GM19025 (cell line): ENCODE measurements around the gene BCL2.
A peak's percentile ranks its signal among the peaks of the same experiment; 100 is the strongest.

Source experiments
- ATAC-seq: cut with Tn5 transposase; IDR thresholded peaks from one replicate; pipeline ENCODE4 v1.9.1; 2021; ENCODE audit warnings: mild to moderate bottlenecking, low read depth, moderate library complexity; ENCODE audit not compliant: unreplicated experiment

Gene BCL2

DNA sequence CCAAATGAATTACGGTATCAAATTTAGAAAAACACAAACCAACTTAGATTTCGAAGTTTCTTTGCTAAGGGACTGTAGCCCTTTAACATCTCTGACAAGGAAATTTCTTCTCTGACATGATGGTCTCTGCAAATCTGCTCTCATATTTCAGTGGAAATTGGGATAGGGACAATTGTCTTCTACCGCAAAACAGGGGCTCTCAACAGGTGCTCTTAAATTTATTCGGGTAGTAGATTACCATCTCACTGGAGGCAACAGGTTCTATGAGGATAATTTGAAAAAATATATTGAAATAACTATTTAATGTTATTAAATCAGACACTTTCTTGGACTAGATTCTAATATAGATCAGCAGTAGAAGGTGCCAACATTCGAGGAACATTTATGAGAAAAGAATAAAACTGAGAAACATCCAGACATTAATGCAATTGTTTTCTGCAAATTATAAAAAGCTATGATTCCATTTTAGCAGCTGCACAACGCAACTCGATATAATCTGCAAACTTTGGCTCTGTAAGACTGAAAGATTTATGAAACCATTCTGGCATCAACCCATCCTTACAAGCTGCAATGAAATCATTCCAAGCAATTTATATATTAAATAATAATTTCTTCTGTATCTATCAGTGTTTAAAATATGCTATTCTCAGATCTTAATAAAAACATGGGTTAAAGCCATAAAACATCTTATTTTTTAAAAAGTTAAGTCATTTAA, 10.0 kb upstream of the BCL2 start:
- ATAC-seq, result no peak

DNA sequence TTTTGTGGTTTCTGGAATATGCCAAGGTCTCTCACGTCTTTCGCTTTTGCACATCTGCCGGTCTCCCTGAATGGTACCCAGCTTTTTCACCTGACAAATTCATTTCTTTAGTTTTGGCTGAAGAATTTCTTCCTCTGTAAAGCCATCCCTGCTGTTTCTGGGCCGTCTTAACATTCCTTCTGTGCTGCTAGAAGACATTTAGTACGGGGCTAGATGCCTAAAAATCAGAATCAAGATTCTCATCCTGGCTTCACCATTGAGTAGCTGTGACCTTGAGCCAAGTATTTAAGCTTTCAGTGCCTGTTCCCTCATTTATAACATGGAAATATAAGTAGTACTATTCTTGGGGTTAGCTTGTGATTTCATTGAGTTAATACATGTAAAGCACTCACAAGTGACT, 6.4 kb upstream of the BCL2 start:
- ATAC-seq, result no peak

- ATAC-seq, result no peak
These were observed 5.6 kb upstream of the BCL2 start for GRCh38 chr18:63325086-63325686.

DNA sequence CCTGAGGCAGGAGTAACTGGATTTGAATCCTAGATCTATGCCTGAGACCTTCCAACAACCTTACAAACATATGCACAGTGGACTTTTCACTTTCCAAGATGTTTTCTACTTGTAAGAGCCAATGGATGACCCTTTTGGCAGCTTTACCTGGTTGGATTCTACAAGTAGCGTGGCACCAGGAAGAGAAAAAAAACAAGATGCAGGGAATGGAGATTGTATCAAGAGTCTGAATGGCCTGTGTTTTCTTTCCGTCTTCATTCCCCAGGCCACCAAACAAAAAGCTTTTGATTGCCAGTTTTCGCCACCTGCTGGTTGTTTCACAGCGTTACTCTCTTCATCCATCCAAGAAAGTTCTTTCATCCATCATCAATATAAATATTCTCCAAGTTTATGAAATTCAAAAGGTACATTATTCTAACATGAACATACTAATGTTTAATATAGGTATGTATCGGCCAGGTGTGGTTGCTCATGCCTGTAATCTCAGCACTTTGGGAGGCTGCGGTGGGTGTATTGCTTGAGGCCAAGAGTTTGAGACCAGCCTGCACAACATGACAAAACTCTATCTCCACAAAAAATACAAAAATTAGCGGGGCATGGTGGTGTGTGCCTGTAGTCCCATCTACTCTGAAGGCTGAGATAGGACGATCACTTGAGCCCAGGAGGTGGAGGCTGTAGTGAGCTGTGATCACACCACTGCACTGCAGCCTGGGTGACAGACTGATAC, 3.5 kb upstream of the BCL2 start:
- ATAC-seq, result no peak

DNA sequence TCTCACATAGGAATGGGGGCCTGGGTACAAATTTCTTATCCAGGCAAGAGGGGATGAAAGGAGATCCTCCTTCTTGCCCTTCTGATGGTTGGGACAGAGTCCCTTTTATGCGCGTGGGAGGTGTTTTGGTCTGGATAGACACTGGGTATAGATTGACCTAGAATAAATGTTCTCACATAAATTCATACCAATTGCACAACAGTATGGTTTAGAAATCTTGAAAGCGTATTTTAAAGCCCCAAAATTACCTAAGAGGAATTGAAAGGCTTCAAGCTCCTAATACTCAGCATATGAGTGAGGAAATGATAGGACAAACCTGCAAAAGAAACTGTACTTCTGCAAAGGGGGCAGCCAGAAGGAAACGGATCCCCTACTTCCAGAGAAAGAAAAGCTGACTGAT, 2.6 kb upstream of the BCL2 start:
- ATAC-seq, result no peak

DNA sequence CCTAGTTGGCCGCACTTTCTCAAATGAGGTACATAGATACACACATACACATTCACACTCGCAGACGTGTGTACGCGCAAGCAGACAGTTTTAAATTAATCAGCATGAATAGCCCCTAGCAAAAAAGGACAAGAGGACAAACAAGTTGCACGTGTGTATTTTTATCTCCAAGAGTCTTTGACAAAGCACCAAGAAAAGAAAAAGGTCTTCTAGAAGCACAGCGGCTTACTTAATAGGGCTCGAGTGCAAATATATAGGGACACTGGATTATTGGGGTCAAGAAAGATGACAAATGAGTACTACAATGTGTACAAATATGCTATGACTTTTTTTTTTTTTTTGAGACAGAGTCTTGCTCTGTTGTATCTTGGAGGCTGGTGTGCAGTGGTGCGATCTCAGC, 1.7 kb upstream of the BCL2 start:
- ATAC-seq, result no peak

- no peak for ATAC-seq
These were observed 1.4 kb upstream of the BCL2 start for GRCh38 chr18:63320975-63321265.

DNA sequence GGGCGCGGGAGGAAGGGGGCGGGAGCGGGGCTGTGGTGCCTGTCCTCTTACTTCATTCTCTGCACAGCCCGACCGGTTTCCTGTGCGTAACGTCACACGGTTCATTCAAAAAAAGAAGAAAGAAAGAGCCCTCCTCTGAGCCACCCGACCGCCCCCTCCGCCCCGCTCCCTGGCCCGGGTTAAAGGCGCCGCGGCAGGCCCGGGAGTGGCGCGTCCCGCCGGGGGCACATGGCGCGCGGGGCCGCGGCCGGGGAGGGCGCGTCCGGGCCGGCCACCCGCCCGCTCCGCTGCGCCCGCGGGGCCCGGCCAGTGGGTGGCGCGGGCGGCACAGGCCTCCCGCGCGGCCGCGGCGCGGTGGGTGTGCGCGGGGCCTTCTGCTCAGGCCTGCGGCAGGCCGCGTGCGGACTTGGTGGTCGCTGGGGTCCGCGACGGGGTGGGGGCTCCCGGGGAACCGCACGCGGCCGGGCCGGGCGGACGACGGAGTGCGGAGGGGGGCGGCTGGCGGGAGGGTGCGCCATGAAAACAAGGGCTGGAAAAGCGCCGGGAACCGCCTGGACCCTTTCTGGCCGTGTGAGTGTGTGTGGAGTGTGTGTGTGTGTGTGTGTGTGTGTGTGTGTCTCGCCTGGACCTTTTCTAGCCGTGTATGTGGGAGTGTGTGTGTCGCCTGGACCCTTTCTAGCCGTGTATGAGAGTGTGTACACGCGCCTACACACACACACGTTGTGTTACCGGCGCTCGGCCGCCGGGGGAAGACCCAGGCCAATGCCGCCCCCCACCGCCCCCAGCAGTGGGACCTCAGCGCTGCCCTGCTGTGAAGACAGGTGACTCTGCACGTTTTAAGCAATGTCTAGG, 780 bp upstream of the BCL2 start:
- ATAC-seq, result peak; percentile 53

DNA sequence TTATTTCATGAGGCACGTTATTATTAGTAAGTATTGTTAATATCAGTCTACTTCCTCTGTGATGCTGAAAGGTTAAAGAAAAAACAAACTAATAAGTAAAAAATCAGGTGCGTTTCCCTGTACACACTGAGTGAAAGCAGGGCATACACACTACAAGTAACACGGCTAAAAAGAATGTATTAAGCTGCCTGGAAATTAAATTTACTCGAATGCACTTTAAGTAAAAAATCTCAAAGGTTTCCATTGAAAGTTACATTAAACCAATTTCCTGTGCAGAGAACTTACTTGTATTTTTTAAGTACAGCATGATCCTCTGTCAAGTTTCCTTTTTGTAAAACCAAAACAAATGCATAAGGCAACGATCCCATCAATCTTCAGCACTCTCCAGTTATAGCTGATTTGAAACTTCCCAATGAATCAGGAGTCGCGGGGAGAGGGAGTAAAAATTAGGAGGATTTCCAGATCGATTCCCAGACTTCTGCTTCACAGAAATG, 633 bp downstream of the BCL2 start:
- ATAC-seq, result no peak

DNA sequence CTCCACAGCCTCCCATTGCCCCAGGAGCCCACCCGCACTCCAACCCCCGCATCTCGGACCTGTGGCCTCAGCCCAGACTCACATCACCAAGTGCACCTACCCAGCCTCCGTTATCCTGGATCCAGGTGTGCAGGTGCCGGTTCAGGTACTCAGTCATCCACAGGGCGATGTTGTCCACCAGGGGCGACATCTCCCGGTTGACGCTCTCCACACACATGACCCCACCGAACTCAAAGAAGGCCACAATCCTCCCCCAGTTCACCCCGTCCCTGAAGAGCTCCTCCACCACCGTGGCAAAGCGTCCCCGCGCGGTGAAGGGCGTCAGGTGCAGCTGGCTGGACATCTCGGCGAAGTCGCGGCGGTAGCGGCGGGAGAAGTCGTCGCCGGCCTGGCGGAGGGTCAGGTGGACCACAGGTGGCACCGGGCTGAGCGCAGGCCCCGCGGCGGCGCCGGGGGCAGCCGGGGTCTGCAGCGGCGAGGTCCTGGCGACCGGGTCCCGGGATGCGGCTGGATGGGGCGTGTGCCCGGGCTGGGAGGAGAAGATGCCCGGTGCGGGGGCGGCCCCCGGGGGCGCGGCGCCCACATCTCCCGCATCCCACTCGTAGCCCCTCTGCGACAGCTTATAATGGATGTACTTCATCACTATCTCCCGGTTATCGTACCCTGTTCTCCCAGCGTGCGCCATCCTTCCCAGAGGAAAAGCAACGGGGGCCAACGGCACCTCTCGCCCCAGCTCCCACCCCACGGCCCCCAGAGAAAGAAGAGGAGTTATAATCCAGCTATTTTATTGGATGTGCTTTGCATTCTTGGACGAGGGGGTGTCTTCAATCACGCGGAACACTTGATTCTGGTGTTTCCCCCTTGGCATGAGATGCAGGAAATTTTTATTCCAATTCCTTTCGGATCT, 1.3 kb downstream of the BCL2 start:
- peak; percentile 31 for ATAC-seq

GRCh38 chr18:63317556-63317946, 2.0 kb downstream of the BCL2 start:
- ATAC-seq, result no peak

DNA sequence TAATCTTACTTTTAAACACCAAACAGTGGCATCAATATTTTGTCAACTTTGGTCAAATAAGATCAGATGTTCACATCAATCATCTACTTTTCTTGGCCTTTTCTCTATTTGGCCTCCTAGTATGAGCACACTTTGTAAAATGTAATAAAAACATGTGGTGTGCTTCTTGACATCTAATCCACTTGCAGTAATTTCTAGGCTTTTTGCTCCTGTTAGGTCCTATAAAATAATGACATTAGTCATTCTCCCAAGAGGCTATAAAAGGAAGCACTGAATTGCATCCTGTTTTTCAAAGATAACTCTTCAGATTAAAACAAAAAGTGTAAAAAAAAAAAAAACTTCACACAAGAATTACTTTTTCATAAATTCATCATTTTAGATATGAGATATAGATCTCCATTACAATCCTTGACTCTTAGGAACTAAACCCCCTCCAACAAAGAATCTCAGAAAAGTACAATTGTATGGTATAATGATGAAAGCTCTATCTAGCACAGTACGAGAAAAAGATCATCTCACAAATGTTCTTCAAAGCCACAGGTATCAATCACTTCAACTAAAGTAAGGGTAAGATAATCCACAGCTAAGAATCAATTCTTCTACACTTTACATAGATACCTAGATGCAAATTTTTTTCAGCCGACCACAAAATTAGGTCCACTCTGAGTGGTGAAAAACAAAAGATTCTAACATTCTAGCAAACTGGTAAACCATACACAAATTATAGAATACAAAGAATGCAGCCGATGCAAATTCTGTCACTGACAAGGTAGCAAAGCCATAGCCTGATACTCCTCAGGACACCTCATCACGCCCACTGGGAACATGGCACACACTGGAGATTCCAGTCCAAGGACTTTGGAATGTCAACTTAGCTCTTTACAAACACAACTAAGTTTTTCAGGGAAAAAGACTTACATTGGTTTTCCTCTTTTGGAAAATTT, 2.7 kb downstream of the BCL2 start:
- ATAC-seq, result peak; percentile 12

DNA sequence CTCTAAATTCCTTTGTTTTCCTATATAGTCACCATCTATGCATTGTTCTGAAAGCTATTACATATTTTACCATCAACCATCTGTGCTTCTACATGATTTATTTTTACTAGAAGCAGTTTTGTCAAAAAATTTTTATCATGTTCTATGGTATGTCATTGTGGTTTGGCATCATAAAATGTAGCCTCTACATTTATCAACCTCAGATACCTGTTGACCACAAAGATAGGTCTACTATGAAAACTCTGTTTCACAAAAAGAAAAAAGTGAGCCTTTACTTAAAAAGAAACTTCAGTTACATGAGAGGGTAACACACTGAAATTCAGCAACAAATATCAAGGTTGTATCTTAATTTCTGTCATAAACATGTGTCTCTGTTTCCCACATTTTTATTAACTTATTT, 3.7 kb downstream of the BCL2 start:
- ATAC-seq, result no peak

- no peak for ATAC-seq
These were observed 4.4 kb downstream of the BCL2 start for GRCh38 chr18:63315131-63315662.

GRCh38 chr18:63314062-63314790, 5.3 kb downstream of the BCL2 start:
- ATAC-seq, result no peak

DNA sequence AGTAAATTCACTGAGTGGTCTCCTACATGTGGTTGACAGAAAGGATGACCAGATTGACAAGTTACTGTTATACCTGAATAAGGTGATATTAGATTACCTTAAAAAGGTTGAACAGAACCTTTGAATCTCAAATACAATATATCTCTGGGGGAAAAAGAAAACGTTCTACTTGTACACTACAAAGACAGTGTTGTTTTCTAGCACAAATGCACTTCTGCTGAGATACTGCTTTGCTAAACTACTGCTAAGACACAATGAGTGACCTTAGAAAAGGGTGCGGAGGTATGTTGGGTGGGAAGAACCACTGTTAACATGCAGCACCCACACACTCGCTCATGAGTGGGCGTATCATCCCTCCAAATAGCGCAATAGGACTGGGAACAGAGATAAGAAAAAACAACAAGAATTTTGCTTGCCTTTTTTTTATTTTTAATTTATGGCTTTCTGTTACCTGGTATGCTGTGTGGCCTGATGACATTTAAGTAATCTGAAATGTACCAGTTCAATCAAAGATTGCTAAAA, 6.1 kb downstream of the BCL2 start:
- no peak for ATAC-seq

DNA sequence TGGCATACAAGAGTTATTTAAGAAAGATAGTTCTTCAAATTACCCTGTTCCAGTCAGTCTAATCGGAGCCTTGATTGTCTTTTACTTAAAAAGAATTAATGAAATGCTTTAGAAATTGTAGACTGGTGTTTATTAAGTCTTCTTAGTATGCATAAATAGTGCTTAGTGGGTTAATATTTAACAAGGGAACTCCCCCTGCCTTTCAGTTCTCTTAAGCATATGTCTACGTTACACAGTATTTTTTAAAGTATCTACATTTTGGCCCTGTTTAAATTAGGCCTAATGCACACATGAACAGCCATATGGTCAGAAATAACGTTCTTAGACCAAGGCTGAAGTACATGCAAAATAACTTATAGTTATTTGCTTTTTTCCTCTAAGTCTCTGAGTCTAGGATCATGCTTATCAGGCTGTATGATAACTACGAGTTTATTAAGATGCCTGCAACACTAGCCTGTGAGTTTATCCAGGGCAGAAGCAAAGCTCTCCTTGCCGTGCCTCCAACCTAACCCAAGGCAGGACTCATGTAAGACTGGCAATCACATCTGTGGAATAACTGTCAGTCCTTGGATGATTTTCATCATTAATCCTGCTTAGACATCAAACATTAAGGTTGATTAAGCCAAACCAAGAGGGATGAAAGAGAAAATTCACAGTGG, 6.7 kb downstream of the BCL2 start:
- peak; percentile 24 for ATAC-seq
